Spleen (tissue), 11 donors: ENCODE data around the gene MDFI. TPM values are rescaled to one million over a fixed set of nuclear protein-coding genes. Genes with fewer than 3 reads are reported as not detected.

Experiments used
- DNase-seq: peaks from one replicate; pipeline ENCODE4 v3.0.0-alpha.2; 2020
- H3K27ac ChIP-seq, 8 donors: fragments of 200-600 bp; sonication (generic) in 7 of 8; 1 replicate in 4 of 8; 2 replicates in 4 of 8; pipeline versions ENCODE4 v1.5.0 to v1.8.0; 2016 to 2021; ENCODE audit warnings: inconsistent platforms in 4 of 8, mild to moderate bottlenecking in 4 of 8, moderate library complexity in 1 of 8
- H3K27me3 ChIP-seq, 7 donors: fragments of 200-600 bp; sonication (generic) in 6 of 7; replicated peaks in 1 of 7; 1 replicate in 4 of 7; 2 replicates in 3 of 7; pipeline versions ENCODE4 v1.5.0 to v1.8.0; 2016 to 2021; ENCODE audit warnings: inconsistent platforms in 3 of 7, mild to moderate bottlenecking in 1 of 7
- H3K36me3 ChIP-seq, 6 donors: fragments of 200-600 bp; sonication (generic) in 5 of 6; 1 replicate in 4 of 6; 2 replicates in 2 of 6; pipeline versions ENCODE4 v1.5.0 to v1.8.0; 2016 to 2021; ENCODE audit warnings: inconsistent platforms in 2 of 6
- H3K4me1 ChIP-seq, 6 donors: fragments of 200-600 bp; sonication (generic) in 5 of 6; 1 replicate in 3 of 6; 2 replicates in 3 of 6; pipeline versions ENCODE4 v1.5.0 to v1.8.0; 2016 to 2021; ENCODE audit warnings: inconsistent platforms in 3 of 6
- H3K4me3 ChIP-seq, 8 donors: fragments of 200-600 bp; sonication (generic) in 7 of 8; 1 replicate in 4 of 8; 2 replicates in 4 of 8; pipeline versions ENCODE4 v1.5.0 to v1.8.0; 2016 to 2021; ENCODE audit warnings: inconsistent platforms in 4 of 8, mild to moderate bottlenecking in 4 of 8, moderate library complexity in 2 of 8
- H3K9me3 ChIP-seq, 8 donors: fragments of 200-600 bp; sonication (generic) in 7 of 8; 1 replicate in 4 of 8; 2 replicates in 4 of 8; pipeline versions ENCODE4 v1.5.0 to v1.8.0; 2016 to 2021; ENCODE audit warnings: inconsistent platforms in 4 of 8
- POLR2A ChIP-seq, 3 donors: fragments of 450-650 bp; IDR thresholded peaks; one replicate each; pipeline ENCODE4 v1.5.1; 2017; ENCODE audit warnings: antibody characterized with exemption in 3 of 3, mild to moderate bottlenecking in 1 of 3
- POLR2AphosphoS5 ChIP-seq, 3 donors: sonication (generic); formaldehyde crosslinking; IDR thresholded peaks; one replicate each; pipeline ENCODE4 v1.5.1; 2017; ENCODE audit warnings: antibody characterized with exemption in 3 of 3
- WGBS, 5 donors: extraction: QIAGEN DNeasy Blood & Tissue Kit in 3 of 5; methylation state at CpG; one replicate each; pipeline versions ENCODE4 v1.1.5 to v1.1.7; 2013 to 2018; 5-methylcytosine and 5-hydroxymethylcytosine counted together
- intact Hi-C: fragments of 100-400 bp; cut with DNase I; formaldehyde crosslinking; loops from one replicate; pipeline ENCODE4 v1.15.0; 2023; ENCODE audit warnings: low total_unique reads
- polyA plus RNA-seq, 3 donors: library from polyadenylated mRNA; stranded (reverse); fragments of 200-250 nt; gene quantifications; one replicate each; pipeline ENCODE4 v1.2.1, GENCODE V29; 2013
- total RNA-seq, 7 donors: library from RNA; depleted of rRNA in 3 of 7; stranded (reverse); fragments of >200 nt in 3 of 7; fragmentation: NEBNext Ultra II Directional in 4 of 7; extraction: Animal tissue kit (Norgen Biotek cat#: 25700) in 4 of 7; gene quantifications; one replicate each; pipeline versions ENCODE4 v1.1.0 to v1.2.1, GENCODE V29; 2016 to 2021
- TF ChIP-seq, protein P1 (sequence below), 11 experiments: fragments of 200-600 bp in 7 of 11; fragments of 450-650 bp in 4 of 11; sonication (generic) in 4 of 11; IDR thresholded peaks in 8 of 11; conservative IDR thresholded peaks in 3 of 11; 1 replicate in 7 of 11; 2 replicates in 4 of 11; pipeline versions ENCODE4 v1.4.0 to v1.8.0; 2016 to 2021; ENCODE audit warnings: antibody characterized with exemption in 11 of 11, inconsistent platforms in 4 of 11, mild to moderate bottlenecking in 1 of 11
- donor health status: healthy with polysubstance abuse.
- donor health status: DM: no; HTN: no; CAD: no; lungs with moderate emphysema.
- donor health status: DM: no; HTN: no; CAD: no.
- donor health status: Bipolar disorder and iron deficiency.
- donor health status: healthy.
- donor health status: DM: no; HTN: no; CAD: no.
- donor health status: DM: yes; HTN: yes; CAD: no.

MDFI gene
- total and polyA plus RNA-seq, 10 donors, result 0.28 to 0.82 (median 0.47) TPM; not detected in 5

DNA sequence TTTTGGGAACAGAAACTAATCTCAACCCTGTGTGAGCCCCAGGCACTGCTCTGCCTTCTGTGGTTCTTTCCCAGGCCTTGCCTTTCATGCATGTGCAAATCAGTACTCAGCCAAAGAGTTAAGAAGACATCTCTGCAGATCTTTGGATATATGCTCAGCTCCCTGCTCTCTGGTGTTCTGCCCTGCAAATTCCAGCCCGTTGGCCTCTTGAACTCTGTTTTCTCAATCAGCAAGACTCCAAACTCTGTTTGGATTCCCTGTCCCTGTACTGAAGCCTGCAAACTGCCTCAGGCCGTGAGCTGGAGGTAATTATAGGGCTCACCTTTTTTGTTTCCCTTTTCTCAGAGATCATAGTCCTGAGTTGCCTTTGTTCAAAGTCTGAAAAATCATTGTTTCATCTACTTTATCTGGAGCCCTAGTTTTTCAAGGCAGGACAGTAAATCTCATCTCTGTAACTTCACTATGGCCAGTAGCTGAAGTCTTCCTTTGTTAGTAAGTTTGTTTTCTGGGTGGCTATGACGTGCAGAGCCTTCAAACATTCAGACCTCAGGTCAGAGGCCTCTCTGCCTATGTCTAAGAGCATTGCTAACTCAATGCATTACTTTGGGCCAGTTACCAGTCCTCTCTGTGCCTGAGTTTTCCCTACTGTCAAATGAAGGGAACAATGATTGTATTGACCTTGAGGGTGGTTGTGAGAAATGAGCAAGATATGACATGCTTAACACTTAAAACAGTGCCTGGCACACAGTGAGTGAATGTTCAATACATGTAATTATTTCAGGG lies 15.9 kb upstream of the MDFI start:
- DNase-seq, result no peak
- Histone ChIP-seq H3K27ac (no peak overlapping the region), H3K36me3 (no peaks in the 10 kb centered on the region), H3K4me3 (no peak overlapping the region), H3K9me3 (peaks cover 0 to 22% (median 16%) of the 10 kb centered on the region in 8 donors), H3K4me1 (peaks cover 0 to 6% (median 0%) of the 10 kb centered on the region in 6 donors), H3K27me3 (peaks cover 0 to 24% (median 0%) of the 10 kb centered on the region in 7 donors)
- intact Hi-C loops, result no loop called here
- TF ChIP-seq POLR2A (IDR thresholded peaks at IDR 0.05) (no peak), POLR2AphosphoS5 (IDR thresholded peaks at IDR 0.05) (no peak)
- TF ChIP-seq, protein P1, sequence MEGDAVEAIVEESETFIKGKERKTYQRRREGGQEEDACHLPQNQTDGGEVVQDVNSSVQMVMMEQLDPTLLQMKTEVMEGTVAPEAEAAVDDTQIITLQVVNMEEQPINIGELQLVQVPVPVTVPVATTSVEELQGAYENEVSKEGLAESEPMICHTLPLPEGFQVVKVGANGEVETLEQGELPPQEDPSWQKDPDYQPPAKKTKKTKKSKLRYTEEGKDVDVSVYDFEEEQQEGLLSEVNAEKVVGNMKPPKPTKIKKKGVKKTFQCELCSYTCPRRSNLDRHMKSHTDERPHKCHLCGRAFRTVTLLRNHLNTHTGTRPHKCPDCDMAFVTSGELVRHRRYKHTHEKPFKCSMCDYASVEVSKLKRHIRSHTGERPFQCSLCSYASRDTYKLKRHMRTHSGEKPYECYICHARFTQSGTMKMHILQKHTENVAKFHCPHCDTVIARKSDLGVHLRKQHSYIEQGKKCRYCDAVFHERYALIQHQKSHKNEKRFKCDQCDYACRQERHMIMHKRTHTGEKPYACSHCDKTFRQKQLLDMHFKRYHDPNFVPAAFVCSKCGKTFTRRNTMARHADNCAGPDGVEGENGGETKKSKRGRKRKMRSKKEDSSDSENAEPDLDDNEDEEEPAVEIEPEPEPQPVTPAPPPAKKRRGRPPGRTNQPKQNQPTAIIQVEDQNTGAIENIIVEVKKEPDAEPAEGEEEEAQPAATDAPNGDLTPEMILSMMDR (IDR thresholded peaks at IDR 0.05 in 8 of 11, conservative IDR thresholded peaks at IDR 0.05 in 3 of 11), result no peak
- 57 to 79% (median 70%) methylated on average over 3 of the region's 3 CpGs for WGBS, 5 donors

DNA sequence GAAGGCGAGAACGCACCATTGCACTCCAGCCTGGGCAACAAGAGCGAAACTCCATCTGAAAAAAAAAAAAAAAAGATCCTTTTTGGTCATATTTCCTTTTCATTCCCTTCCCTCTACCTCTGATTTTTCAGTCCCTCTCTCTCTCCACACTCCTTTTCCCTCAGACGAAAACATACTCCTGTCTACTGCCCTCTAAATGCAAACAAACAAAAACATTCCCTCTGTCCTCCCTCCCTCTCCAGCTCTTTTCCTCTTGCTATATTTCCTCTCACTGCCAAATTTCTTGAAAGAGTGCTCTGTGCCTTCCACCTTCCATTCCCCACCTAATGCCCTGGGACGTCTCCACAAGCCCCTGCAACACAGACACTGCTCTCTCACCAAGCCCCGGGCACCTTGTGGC lies 14.9 kb upstream of the MDFI start:
- intact Hi-C loops, result no loop called here
- H3K4me3 ChIP-seq, result no peak overlapping the region
- no peak for DNase-seq
- H3K9me3 ChIP-seq, result peaks cover 0 to 22% (median 16%) of the 10 kb centered on the region in 8 donors
- TF ChIP-seq, protein P1 (IDR thresholded peaks at IDR 0.05 in 8 of 11, conservative IDR thresholded peaks at IDR 0.05 in 3 of 11), result no peak
- TF ChIP-seq POLR2A (IDR thresholded peaks at IDR 0.05) (no peak), POLR2AphosphoS5 (IDR thresholded peaks at IDR 0.05) (no peak)
- whole genome bisulfite sequencing, 5 donors, result 90 to 93% (median 92%) methylated on average over 6 of the region's 6 CpGs
- H3K27me3 ChIP-seq, result peaks cover 0 to 24% (median 0%) of the 10 kb centered on the region in 7 donors
- H3K36me3 ChIP-seq, result no peaks in the 10 kb centered on the region
- H3K4me1 ChIP-seq, result peaks cover 0 to 6% (median 0%) of the 10 kb centered on the region in 6 donors
- no peak overlapping the region for H3K27ac ChIP-seq

DNA sequence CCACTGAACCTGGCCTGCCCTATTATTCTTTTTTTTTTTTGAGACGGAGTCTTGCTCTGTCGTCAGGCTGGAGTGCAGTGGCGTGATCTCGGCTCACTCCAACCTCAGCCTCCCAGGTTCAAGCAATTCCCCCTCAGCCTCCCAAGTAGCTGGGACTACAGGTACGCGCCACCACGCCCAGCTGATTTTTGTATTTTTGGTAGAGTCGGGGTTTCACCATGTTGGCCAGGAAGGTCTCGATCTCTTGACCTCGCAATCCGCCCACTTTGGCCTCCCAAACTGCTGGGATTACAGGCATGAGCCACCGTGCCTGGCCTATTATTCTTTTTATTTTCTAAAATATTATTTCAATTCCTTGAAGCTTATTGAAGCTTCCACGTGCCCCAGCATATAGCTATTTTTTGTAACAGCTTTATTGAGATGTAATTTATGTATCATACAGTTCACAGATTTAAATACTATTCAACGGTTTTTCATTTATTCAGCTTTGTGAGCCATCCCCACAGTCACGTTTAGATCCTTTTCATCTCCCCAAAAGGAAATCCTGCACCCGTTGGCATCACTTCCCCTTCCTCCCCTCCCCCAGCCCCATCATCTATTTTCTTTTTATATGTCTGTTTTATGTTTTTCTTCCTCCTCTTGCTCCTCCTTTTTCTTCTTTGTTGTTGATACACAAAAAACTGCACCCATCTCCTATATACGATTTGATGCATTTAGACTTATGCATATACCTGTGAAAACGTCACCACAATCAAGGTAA lies 13.5 kb upstream of the MDFI start:
- no peak for TF ChIP-seq POLR2A (IDR thresholded peaks at IDR 0.05)
- TF ChIP-seq POLR2AphosphoS5 (IDR thresholded peaks at IDR 0.05), result no peak
- Histone ChIP-seq H3K4me3 (no peak overlapping the region), H3K4me1 (peaks cover 0 to 6% (median 0%) of the 10 kb centered on the region in 6 donors), H3K27ac (no peak overlapping the region), H3K9me3 (peaks cover 0 to 22% (median 16%) of the 10 kb centered on the region in 8 donors), H3K27me3 (peaks cover 0 to 38% (median 0%) of the 10 kb centered on the region in 7 donors), H3K36me3 (no peaks in the 10 kb centered on the region)
- 79 to 82% (median 79%) methylated on average over 18 of the region's 18 CpGs for WGBS, 5 donors
- intact Hi-C loops, result no loop called here
- no peak for DNase-seq

DNA sequence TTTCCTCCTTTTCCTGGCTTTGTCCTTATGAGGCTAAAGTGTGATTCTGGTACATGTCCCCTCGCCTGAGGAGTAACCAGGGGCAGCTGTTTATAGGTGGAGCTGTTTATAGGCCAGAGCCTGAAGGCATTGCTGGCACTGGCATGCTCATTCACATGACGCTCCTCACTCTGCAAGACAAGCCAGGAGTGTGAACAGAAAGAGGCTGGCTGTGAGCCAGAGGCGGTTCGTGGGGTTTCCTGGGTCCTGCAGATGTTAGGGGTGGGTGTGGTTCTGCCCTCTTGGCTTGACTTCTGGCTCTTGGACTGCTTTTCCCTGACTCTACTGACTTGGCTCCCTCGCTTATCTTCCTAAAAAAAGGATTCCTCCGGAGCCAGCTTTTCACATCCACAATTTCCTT lies 12.8 kb upstream of the MDFI start:
- Histone ChIP-seq H3K27ac (no peak overlapping the region), H3K36me3 (no peaks in the 10 kb centered on the region), H3K4me1 (peaks cover 0 to 6% (median 0%) of the 10 kb centered on the region in 6 donors), H3K27me3 (peaks cover 0 to 42% (median 0%) of the 10 kb centered on the region in 7 donors), H3K9me3 (peaks cover 0 to 20% (median 15%) of the 10 kb centered on the region in 8 donors), H3K4me3 (no peak overlapping the region)
- 39 to 58% (median 51%) methylated on average over 6 of the region's 6 CpGs for WGBS, 5 donors
- no peak for DNase-seq
- TF ChIP-seq POLR2A (IDR thresholded peaks at IDR 0.05) (no peak), POLR2AphosphoS5 (IDR thresholded peaks at IDR 0.05) (no peak)
- TF ChIP-seq, protein P1 (IDR thresholded peaks at IDR 0.05 in 8 of 11, conservative IDR thresholded peaks at IDR 0.05 in 3 of 11), result no peak
- intact Hi-C loops, result no loop called here
